GM23248 (cell line): ENCODE data around the gene RGL1.

ENCODE experiments used
- EZH2 ChIP-seq: fragments of 200-600 bp; sonication (generic); IDR thresholded peaks from 2 replicates; pipeline ENCODE4 v1.6.1; 2018; ENCODE audit warnings: antibody characterized with exemption, mild to moderate bottlenecking; ENCODE audit not compliant: insufficient read depth, poor library complexity, severe bottlenecking
- EZH2phosphoT487 ChIP-seq: fragments of 200-600 bp; sonication (generic); IDR thresholded peaks from 2 replicates; pipeline ENCODE4 v1.6.1; 2018; ENCODE audit warnings: antibody characterized with exemption, moderate library complexity, mild to moderate bottlenecking, low read depth; ENCODE audit not compliant: insufficient read depth

GRCh38 chr1:183894290-183894565 is 89.3 kb downstream of the RGL1 start:
- TF ChIP-seq EZH2phosphoT487 (no peak), EZH2 (no peak)
